K562 (cell line): ENCODE measurements around the gene TOR1B. TPM values are rescaled to one million over a fixed set of nuclear protein-coding genes. Genes with fewer than 3 reads are reported as not detected.

ENCODE experiments used
- ERF ChIP-seq: fragments of 450-650 bp; formaldehyde crosslinking; IDR thresholded peaks from 2 replicates; pipeline ENCODE4 v1.4.0; 2020; ENCODE audit warnings: mild to moderate bottlenecking, mixed read lengths
- GATAD2A ChIP-seq: fragments of 450-650 bp; IDR thresholded peaks from 2 replicates; pipeline ENCODE4 v1.6.1; 2017
- KDM5B ChIP-seq: fragments of 200-600 bp; sonication (generic); IDR thresholded peaks from 2 replicates; pipeline ENCODE4 v1.6.1; 2012; ENCODE audit warnings: low read depth, mild to moderate bottlenecking, moderate library complexity, low read length, control low read depth, inconsistent platforms; ENCODE audit not compliant: insufficient replicate concordance
- NKRF ChIP-seq: fragments of 450-650 bp; IDR thresholded peaks from 2 replicates; pipeline ENCODE4 v1.6.1; 2016; ENCODE audit warnings: borderline replicate concordance
- THAP12 ChIP-seq: fragments of 250-450 bp; sonication (Bioruptor Pico); IDR thresholded peaks from 2 replicates; pipeline ENCODE4 v1.9.0; 2021; ENCODE audit warnings: mild to moderate bottlenecking, inconsistent platforms
- TOE1 ChIP-seq, 2 experiments: fragments of 450-650 bp in 1 of 2; sonication (generic) in 1 of 2; formaldehyde crosslinking in 1 of 2; IDR thresholded peaks; 2 replicates each; pipeline versions ENCODE4 v1.7.1 to v1.8.0; 2016 to 2022; ENCODE audit warnings: borderline replicate concordance in 2 of 2, mild to moderate bottlenecking in 2 of 2, antibody characterized with exemption in 1 of 2, inconsistent platforms in 1 of 2, low read depth in 1 of 2, missing genetic modification reagents in 1 of 2, moderate library complexity in 1 of 2
- ZNF407 ChIP-seq: fragments of 450-650 bp; IDR thresholded peaks from 2 replicates; pipeline ENCODE4 v1.6.1; 2016; ENCODE audit warnings: low read depth
- ZNF609 ChIP-seq: sonication (generic); formaldehyde crosslinking; IDR thresholded peaks from 2 replicates; pipeline ENCODE4 v1.8.1; 2023; ENCODE audit warnings: missing genetic modification reagents, mild to moderate bottlenecking, borderline replicate concordance
- polyA plus RNA-seq, 8 experiments: library from polyadenylated mRNA; depleted of rRNA in 4 of 8; stranded (reverse) in 5 of 8; unstranded in 3 of 8; fragments of >200 nt; fragmentation: Nextera tagmentation in 2 of 8; fragmentation: Illumina TruSeq in 1 of 8; extraction: Ambion mirVana in 2 of 8; extraction: Trizol in 1 of 8; gene quantifications; 2 replicates each; pipeline versions ENCODE4 v1.2.1 to v1.2.3, GENCODE V29; 2011 to 2014; ENCODE audit warnings: inconsistent platforms in 1 of 8, missing spikeins in 1 of 8
- total RNA-seq, 7 experiments: library from RNA; depleted of rRNA in 6 of 7; stranded (reverse); fragments of >200 nt in 6 of 7; fragmentation: Illumina TruSeq in 2 of 7; extraction: Trizol in 2 of 7; gene quantifications; 2 replicates each; pipeline versions ENCODE4 v1.2.1 to v1.2.3, GENCODE V29; 2011 to 2021; ENCODE audit warnings: low replicate concordance in 1 of 7

TOR1B gene
- total and polyA plus RNA-seq, 9 of the 15 experiments (the other 6 are each of a cell fraction or from before 2014, with no cell fraction given) = 4.2 to 36.5 (median 24.6) TPM

- TF ChIP-seq ZNF407 (no peak), KDM5B (peak; percentile 2), GATAD2A (no peak), NKRF (peak; percentile 32; the same call in 1 of the 2 replicates), ERF (CRISPR knock-in tag) (0 out of 2 replicates have a peak, but pooled peaks have one; percentile 19), ZNF609 (CRISPR knock-in tag) (0 out of 2 replicates have a peak, but pooled peaks have one; percentile 22), THAP12 (CRISPR knock-in tag) (0 out of 2 replicates have a peak, but pooled peaks have one; percentile 30), TOE1 (IDR thresholded peaks at IDR 0.05; ENCODE audit: borderline replicate concordance) (no peak), TOE1 (CRISPR knock-in tag; IDR thresholded peaks at IDR 0.05; ENCODE audit: borderline replicate concordance, low read depth) (0 out of 2 replicates have a peak, but pooled peaks have one; percentile 20)
Observed at GRCh38 chr9:129803676-129804060, 684 bp downstream of the TOR1B start (continued).
